Parathyroid adenoma (tissue), 2 donors: ENCODE measurements around the gene OR6C2.

Source experiments
- H2AFZ ChIP-seq: fragments of 300-600 bp; sonication (generic); one replicate; pipeline ENCODE4 v1.7.0; 2017; ENCODE audit warnings: antibody characterized with exemption, mild to moderate bottlenecking
- H3K27ac ChIP-seq: fragments of 300-600 bp; sonication (generic); one replicate; pipeline ENCODE4 v1.7.0; 2017
- H3K27me3 ChIP-seq: fragments of 300-600 bp; sonication (generic); one replicate; pipeline ENCODE4 v1.7.0; 2017; ENCODE audit warnings: low read length; ENCODE audit not compliant: control insufficient read depth, insufficient read depth
- H3K36me3 ChIP-seq: fragments of 300-600 bp; sonication (generic); one replicate; pipeline ENCODE4 v1.7.0; 2017; ENCODE audit warnings: low read length; ENCODE audit not compliant: control insufficient read depth, insufficient read depth
- H3K4me1 ChIP-seq: fragments of 300-600 bp; sonication (generic); one replicate; pipeline ENCODE4 v1.7.0; 2017; ENCODE audit warnings: control low read depth
- H3K4me2 ChIP-seq: fragments of 300-600 bp; sonication (generic); one replicate; pipeline ENCODE4 v1.7.0; 2017; ENCODE audit warnings: low read length
- H3K4me3 ChIP-seq: fragments of 300-600 bp; sonication (generic); one replicate; pipeline ENCODE4 v1.7.0; 2017; ENCODE audit warnings: low read depth, low read length
- H3K79me2 ChIP-seq: fragments of 300-600 bp; sonication (generic); one replicate; pipeline ENCODE4 v1.7.0; 2017; ENCODE audit warnings: control low read depth
- H3K9ac ChIP-seq: fragments of 300-600 bp; sonication (generic); one replicate; pipeline ENCODE4 v1.7.0; 2017; ENCODE audit warnings: mild to moderate bottlenecking
- H3K9me3 ChIP-seq: fragments of 300-600 bp; sonication (generic); one replicate; pipeline ENCODE4 v1.7.0; 2017; ENCODE audit warnings: low read length; ENCODE audit not compliant: control insufficient read depth
- CTCF ChIP-seq: fragments of 300-600 bp; sonication (generic); IDR thresholded peaks from one replicate; pipeline ENCODE4 v1.7.0; 2017; ENCODE audit warnings: antibody characterized with exemption, mild to moderate bottlenecking
- donor health status: primary hyperparathyroidism.

The OR6C2 gene

GRCh38 chr12:55492078-55492477, 48.2 kb downstream of the OR6C2 start, which contains the start of gene OR6C68:
Gene OR6C68 (plus strand): TSS chr12:55492378. CDS start chr12:55492378, 0 bp downstream.
- no peak for TF ChIP-seq CTCF
- Histone ChIP-seq H3K27ac (no peak within 1 kb of the TSS), H3K4me2 (no peak within 1 kb of the TSS), H3K9me3 (no peaks in the 10 kb centered on the region), H3K4me1 (no peaks in the 10 kb centered on the region), H3K79me2 (no peaks in the 10 kb centered on the region), H3K36me3 (no peaks in the 10 kb centered on the region), H3K9ac (no peak within 1 kb of the TSS), H2AFZ (no peak within 1 kb of the TSS), H3K27me3 (peaks cover 3% of the 10 kb centered on the region), H3K4me3 (no peak within 1 kb of the TSS)

GRCh38 chr12:55495490-55495889, 51.6 kb downstream of the OR6C2 start:
- H3K4me1 ChIP-seq = no peaks in the 10 kb centered on the region
- H3K36me3 ChIP-seq = no peaks in the 10 kb centered on the region
- no peak overlapping the region for H3K4me2 ChIP-seq
- no peaks in the 10 kb centered on the region for H3K9me3 ChIP-seq
- H3K27ac ChIP-seq = no peak overlapping the region
- H3K27me3 ChIP-seq = peaks cover 3% of the 10 kb centered on the region
- no peak for TF ChIP-seq CTCF
- H3K4me3 ChIP-seq = no peak overlapping the region
- no peak overlapping the region for H2AFZ ChIP-seq
- no peak overlapping the region for H3K9ac ChIP-seq
- no peaks in the 10 kb centered on the region for H3K79me2 ChIP-seq

GRCh38 chr12:55499231-55499630, 55.4 kb downstream of the OR6C2 start:
- no peak overlapping the region for H3K27ac ChIP-seq
- no peaks in the 10 kb centered on the region for H3K79me2 ChIP-seq

GRCh38 chr12:55499810-55500252, 56.0 kb downstream of the OR6C2 start:
- TF ChIP-seq CTCF = no peak
- Histone ChIP-seq H2AFZ (no peak overlapping the region), H3K27ac (no peak overlapping the region)

More at GRCh38 chr12:55499231-55499630, 55.4 kb downstream of the OR6C2 start:
- Histone ChIP-seq H3K4me1 (no peaks in the 10 kb centered on the region), H3K9me3 (no peaks in the 10 kb centered on the region), H3K9ac (no peak overlapping the region), H2AFZ (no peak overlapping the region), H3K4me3 (no peak overlapping the region), H3K4me2 (no peak overlapping the region), H3K27me3 (no peaks in the 10 kb centered on the region), H3K36me3 (no peaks in the 10 kb centered on the region)
- TF ChIP-seq CTCF = no peak

GRCh38 chr12:55501601-55502000, 57.7 kb downstream of the OR6C2 start:
- H2AFZ ChIP-seq = no peak overlapping the region
- H3K79me2 ChIP-seq = no peaks in the 10 kb centered on the region
- H3K27ac ChIP-seq = no peak overlapping the region
- no peak overlapping the region for H3K4me2 ChIP-seq
- H3K9me3 ChIP-seq = no peaks in the 10 kb centered on the region
- H3K36me3 ChIP-seq = no peaks in the 10 kb centered on the region
- H3K9ac ChIP-seq = no peak overlapping the region
- H3K4me1 ChIP-seq = no peaks in the 10 kb centered on the region
- no peak overlapping the region for H3K4me3 ChIP-seq
- H3K27me3 ChIP-seq = no peaks in the 10 kb centered on the region
- no peak for TF ChIP-seq CTCF

More at GRCh38 chr12:55499810-55500252, 56.0 kb downstream of the OR6C2 start:
- Histone ChIP-seq H3K4me1 (no peaks in the 10 kb centered on the region), H3K9ac (no peak overlapping the region), H3K36me3 (no peaks in the 10 kb centered on the region), H3K27me3 (no peaks in the 10 kb centered on the region), H3K4me2 (no peak overlapping the region), H3K79me2 (no peaks in the 10 kb centered on the region), H3K9me3 (no peaks in the 10 kb centered on the region), H3K4me3 (no peak overlapping the region)
